ENCODE results near the gene ST3GAL5. TPM values are rescaled to one million over a fixed set of nuclear protein-coding genes. Genes with fewer than 3 reads are reported as not detected.

The ST3GAL5 gene
- total and polyA plus RNA-seq, 2 of the 8 experiments (the other 6 are each of a cell fraction or from before 2014, with no cell fraction given) = 1.9 to 4.5 TPM

GRCh38 chr2:85844486-85844885, 44.3 kb downstream of the ST3GAL5 start:
- H3K23me2 ChIP-seq (ENCODE audit: low read depth, low read length) = no peaks in the 10 kb centered on the region
- H4K91ac ChIP-seq (replicated peaks; ENCODE audit: insufficient read length, low read length) = no peak overlapping the region
- H3K56ac ChIP-seq (replicated peaks; ENCODE audit: insufficient read length, low read depth, low read length) = no peak overlapping the region
- no peak overlapping the region for H2BK15ac ChIP-seq (ENCODE audit: low read length)
- H3K36me3 ChIP-seq (ENCODE audit: control insufficient read depth in 2 of 4, insufficient read depth in 4 of 4, low read length in 3 of 4) = no peaks in the 10 kb centered on the region
- no peaks in the 10 kb centered on the region for H3K27me3 ChIP-seq (replicated peaks in 1 of 4; ENCODE audit: control insufficient read depth in 3 of 4, extremely low read depth in 1 of 4, insufficient read depth in 3 of 4, low read length in 3 of 4)
- H2BK12ac ChIP-seq (ENCODE audit: low read depth, low read length) = no peak overlapping the region
- no peak overlapping the region for H2BK20ac ChIP-seq (ENCODE audit: low read length)
- H3K14ac ChIP-seq (ENCODE audit: insufficient read length) = no peak overlapping the region
- no peak overlapping the region for H3K27ac ChIP-seq (ENCODE audit: low read depth, low read length)
- no peak overlapping the region for H3K23ac ChIP-seq (ENCODE audit: insufficient read length)
- H3K18ac ChIP-seq (ENCODE audit: extremely low read depth, low read length) = no peak overlapping the region
- H3K4me3 ChIP-seq (ENCODE audit: extremely low read depth in 1 of 4, insufficient read depth in 2 of 4, low read depth in 3 of 4, low read length in 4 of 4) = no peak overlapping the region
- H3K4me1 ChIP-seq (replicated peaks in 1 of 4; ENCODE audit: control insufficient read depth in 3 of 4, insufficient read depth in 4 of 4, low read length in 3 of 4) = no peaks in the 10 kb centered on the region
- DNase-seq (ENCODE audit: low read depth in 1 of 2, low spot score in 2 of 2) (no peak), FAIRE-seq (no peak)
- no peak overlapping the region for H2AK5ac ChIP-seq (ENCODE audit: low read depth, low read length)
- H3K9ac ChIP-seq (replicated peaks in 1 of 4; ENCODE audit: extremely low read depth in 1 of 4, low read depth in 3 of 4, low read length in 3 of 4) = no peak overlapping the region
- no peaks in the 10 kb centered on the region for H3K9me3 ChIP-seq (ENCODE audit: insufficient read depth in 2 of 2, low read depth in 1 of 2, low read length in 1 of 2)
- WGBS, 2 experiments (ENCODE audit: extremely low coverage in 1 of 2, insufficient coverage in 1 of 2, insufficient read length in 1 of 2, insufficient replicate concordance in 2 of 2, low coverage in 1 of 2, low lambda C conversion rate in 2 of 2, missing lambda C conversion rate in 1 of 2) = 94% methylated on average over 4 of the region's 4 CpGs; no CpG with 5 or more reads in 1 of the 2 experiments
- H4K5ac ChIP-seq (ENCODE audit: insufficient read length, low read depth, low read length) = no peak overlapping the region
- no peaks in the 10 kb centered on the region for H3K79me2 ChIP-seq (ENCODE audit: control insufficient read depth in 1 of 2, insufficient read depth in 2 of 2, low read length in 2 of 2)
- H4K20me1 ChIP-seq (replicated peaks in 1 of 2; ENCODE audit: control insufficient read depth in 1 of 2, insufficient read depth in 2 of 2, low read length in 2 of 2) = no peaks in the 10 kb centered on the region
- H3K4ac ChIP-seq (replicated peaks; ENCODE audit: insufficient read length, low read depth, low read length) = no peak overlapping the region
- H2BK120ac ChIP-seq (replicated peaks; ENCODE audit: low read depth, low read length) = no peak overlapping the region
- no peak overlapping the region for H2AFZ ChIP-seq (ENCODE audit: low read length)
- CTCF ChIA-PET (ENCODE audit: partially characterized antibody) = interaction anchor here (0.9 to 1.5 kb wide), 8 partner anchors 9 to 104 kb away, joined by 3 to 8 read pairs (median 4); partner anchors contain the start of gene ST3GAL5
- no peak overlapping the region for H2BK5ac ChIP-seq (ENCODE audit: low read depth, low read length)
- H3K79me1 ChIP-seq (ENCODE audit: low read depth, low read length) = no peaks in the 10 kb centered on the region
- POLR2A ChIA-PET (ENCODE audit: partially characterized antibody) = interaction anchor here (0.9 kb wide), 1 partner anchor 16 kb away, joined by 3 read pairs; no protein-coding TSS in a partner anchor
- H3K4me2 ChIP-seq (ENCODE audit: insufficient read depth in 1 of 2, low read depth in 2 of 2, low read length in 2 of 2) = no peak overlapping the region
- H4K8ac ChIP-seq (ENCODE audit: extremely low read depth, insufficient read depth, low read length) = no peak overlapping the region
- TF ChIP-seq RAD21 (IDR thresholded peaks at IDR 0.05 in 1 of 2, conservative IDR thresholded peaks at IDR 0.05 in 1 of 2; ENCODE audit: low read depth in 2 of 2, low read length in 2 of 2) (no peak), CBX5 (IDR thresholded peaks at IDR 0.05; ENCODE audit: low read depth, low read length) (no peak), NANOG (IDR thresholded peaks at IDR 0.05; ENCODE audit: insufficient read depth, low read depth, low read length, poor library complexity, severe bottlenecking) (no peak), CBX8 (IDR thresholded peaks at IDR 0.05; ENCODE audit: borderline replicate concordance, low read depth, low read length) (no peak), NRF1 (IDR thresholded peaks at IDR 0.05; ENCODE audit: low read depth, low read length) (no peak), POU5F1 (IDR thresholded peaks at IDR 0.05; ENCODE audit: low read depth, low read length) (no peak), RFX5 (IDR thresholded peaks at IDR 0.05; ENCODE audit: borderline replicate concordance, low read depth, low read length) (no peak), KDM1A (IDR thresholded peaks at IDR 0.05; ENCODE audit: borderline replicate concordance, low read length) (no peak), SRF (IDR thresholded peaks at IDR 0.05; ENCODE audit: low read depth, low read length) (no peak), RNF2 (IDR thresholded peaks at IDR 0.05; ENCODE audit: borderline replicate concordance, low read depth, low read length, missing control alignments, poor library complexity, severe bottlenecking) (no peak), SP4 (IDR thresholded peaks at IDR 0.05; ENCODE audit: low read length) (no peak), ZNF274 (IDR thresholded peaks at IDR 0.05; ENCODE audit: borderline replicate concordance, extremely low read depth, low read length) (no peak), CHD2 (IDR thresholded peaks at IDR 0.05; ENCODE audit: low read length) (no peak), EP300 (IDR thresholded peaks at IDR 0.05; ENCODE audit: borderline replicate concordance in 1 of 2, low read depth in 2 of 2, low read length in 2 of 2) (no peak)

Measured in H1 (cell line).